GM21576 (cell line): ENCODE data around the gene PTBP3.
"Not testable (repeated sequence)": the region's sequence is repeated elsewhere in the genome, so short reads cannot be mapped to it uniquely, and the experiment has no call there.

ENCODE experiments used
- ATAC-seq: cut with Tn5 transposase; IDR thresholded peaks from one replicate; pipeline ENCODE4 v1.9.1; 2021; ENCODE audit warnings: mild to moderate bottlenecking, moderate library complexity; ENCODE audit not compliant: unreplicated experiment

The PTBP3 gene

GRCh38 chr9:112332977-112333638, at the start of gene PTBP3:
PTBP3 (minus strand) TSS chr9:112333619; CDS start chr9:112297865, 35,754 bp downstream.
- peak; percentile 56 for ATAC-seq

GRCh38 chr9:112382501-112383364, 49.3 kb upstream of the PTBP3 start:
- ATAC-seq: no peak

GRCh38 chr9:112382066-112382465, 48.6 kb upstream of the PTBP3 start:
- no peak for ATAC-seq

- no peak for ATAC-seq
Observed at GRCh38 chr9:112380825-112381221, 47.4 kb upstream of the PTBP3 start.

- peak; percentile 31 for ATAC-seq
Observed at GRCh38 chr9:112380102-112380824, 46.8 kb upstream of the PTBP3 start, which contains the start of gene HSDL2. HSDL2 (plus strand) TSS chr9:112380108; CDS start chr9:112380164, 56 bp downstream.

GRCh38 chr9:112379177-112380101, 46.0 kb upstream of the PTBP3 start:
- peak; percentile 72 for ATAC-seq

- peak; percentile 8 for ATAC-seq
Observed at GRCh38 chr9:112378328-112379176, 45.1 kb upstream of the PTBP3 start.

GRCh38 chr9:112377684-112378327, 44.4 kb upstream of the PTBP3 start:
- ATAC-seq: no peak

GRCh38 chr9:112377087-112377486, 43.7 kb upstream of the PTBP3 start:
- ATAC-seq: no peak

GRCh38 chr9:112375361-112375760, 41.9 kb upstream of the PTBP3 start:
- ATAC-seq: no peak

- not testable (repeated sequence) for ATAC-seq
Observed at GRCh38 chr9:112374232-112374631, 40.8 kb upstream of the PTBP3 start.

GRCh38 chr9:112373666-112374065, 40.2 kb upstream of the PTBP3 start:
- not testable (repeated sequence) for ATAC-seq

GRCh38 chr9:112371060-112371459, 37.6 kb upstream of the PTBP3 start:
- no peak for ATAC-seq

GRCh38 chr9:112369817-112370216, 36.4 kb upstream of the PTBP3 start:
- no peak for ATAC-seq

GRCh38 chr9:112367465-112367864, 34.0 kb upstream of the PTBP3 start:
- ATAC-seq: no peak

- ATAC-seq: no peak
Observed at GRCh38 chr9:112366591-112366990, 33.2 kb upstream of the PTBP3 start.

- ATAC-seq: not testable (repeated sequence)
Observed at GRCh38 chr9:112365257-112365656, 31.8 kb upstream of the PTBP3 start.

- ATAC-seq: no peak
Observed at GRCh38 chr9:112364761-112365160, 31.3 kb upstream of the PTBP3 start.

GRCh38 chr9:112361601-112362000, 28.2 kb upstream of the PTBP3 start:
- ATAC-seq: no peak
